ENCODE results near the gene KCNJ9. TPM values are rescaled to one million over a fixed set of nuclear protein-coding genes. Genes with fewer than 3 reads are reported as not detected.

KCNJ9 gene
- total and polyA plus RNA-seq, 10 of the 15 experiments (the other 5 are each of a cell fraction or from before 2014, with no cell fraction given), result 0.12 TPM; not detected in 9

DNA sequence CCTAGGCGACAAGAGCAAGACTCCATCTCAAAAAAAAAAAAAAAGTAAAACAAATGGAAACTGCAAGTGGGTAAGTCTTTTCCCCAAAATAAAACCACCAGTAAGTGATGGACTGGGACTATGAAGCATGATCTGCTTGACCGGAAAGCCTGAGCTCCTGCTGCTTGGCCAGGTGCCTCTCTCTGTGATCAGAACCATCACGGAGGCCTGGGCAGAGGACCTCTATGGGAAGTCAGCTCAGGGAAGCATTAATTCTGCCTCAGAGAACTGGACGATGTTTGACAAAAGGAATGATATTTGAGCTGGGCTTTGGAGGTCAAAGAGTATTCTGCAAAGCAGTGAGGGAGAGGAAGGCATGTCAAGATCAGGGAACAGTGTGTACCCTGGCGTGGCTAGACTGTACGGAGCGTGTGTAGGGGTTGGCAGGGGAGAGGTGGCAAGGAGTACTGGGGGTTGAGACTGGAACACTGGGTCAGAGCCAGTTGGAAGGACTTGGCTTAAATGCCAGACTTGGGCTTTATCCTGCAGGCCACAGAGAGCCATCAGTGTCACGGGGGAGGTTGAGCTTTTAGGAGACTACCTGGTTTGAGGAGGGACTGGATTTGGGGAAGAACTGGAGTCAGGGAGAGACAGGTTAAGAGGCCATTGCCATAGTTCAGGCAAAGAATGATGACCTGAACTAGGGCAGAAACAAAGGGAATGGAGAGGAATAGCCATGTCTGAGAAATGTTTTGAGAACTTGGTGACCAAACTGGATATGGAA, 50.6 kb downstream of the KCNJ9 start:
- CTCF ChIA-PET, result no interaction called here
- Histone ChIP-seq H3K9ac (ENCODE audit: control insufficient read depth, insufficient read depth, low read length) (no peak overlapping the region), H3K27ac (ENCODE audit: control insufficient read depth, insufficient read depth) (no peak overlapping the region), H2AFZ (ENCODE audit: control insufficient read depth, low read depth, low read length) (no peak overlapping the region), H3K79me2 (ENCODE audit: control insufficient read depth, insufficient read depth, low read length) (no peaks in the 10 kb centered on the region), H3K4me2 (ENCODE audit: control insufficient read depth, insufficient read depth) (no peak overlapping the region), H4K20me1 (ENCODE audit: control insufficient read depth, insufficient read depth) (no peaks in the 10 kb centered on the region), H3K4me1 (ENCODE audit: control insufficient read depth, insufficient read depth, low read length) (no peaks in the 10 kb centered on the region), H3K4me3 (no peak overlapping the region), H3K36me3 (ENCODE audit: control insufficient read depth in 2 of 2, insufficient read depth in 2 of 2, low read length in 1 of 2) (no peaks in the 10 kb centered on the region), H3K27me3 (replicated peaks in 1 of 2; ENCODE audit: control insufficient read depth in 2 of 2, insufficient read depth in 2 of 2, low read length in 1 of 2) (peaks cover 2 to 3% of the 10 kb centered on the region in 2 experiments; a peak in 2 of 4 replicates), H3K9me3 (replicated peaks; ENCODE audit: control insufficient read depth, insufficient read depth, low read length) (no peaks in the 10 kb centered on the region)
- in situ Hi-C loops (cut with MboI), result no loop called here
- no peak for ATAC-seq
- RAD21 ChIA-PET (ENCODE audit: unreplicated experiment), result no interaction called here
- TF ChIP-seq HDAC2 (IDR thresholded peaks at IDR 0.05) (no peak), ZNF217 (IDR thresholded peaks at IDR 0.05) (no peak), SMAD5 (IDR thresholded peaks at IDR 0.05; ENCODE audit: low read depth) (no peak), RAD21 (IDR thresholded peaks at IDR 0.05; ENCODE audit: insufficient read depth, low read depth, low read length) (no peak), SRF (IDR thresholded peaks at IDR 0.05; ENCODE audit: low read depth in 2 of 2, low read length in 2 of 2) (no peak), SMAD1 (IDR thresholded peaks at IDR 0.05; ENCODE audit: low read depth, partially characterized antibody) (no peak), SIX5 (IDR thresholded peaks at IDR 0.05; ENCODE audit: low read depth, low read length, severe bottlenecking) (no peak), NFYB (IDR thresholded peaks at IDR 0.05; ENCODE audit: insufficient read depth, low read depth, low read length) (no peak), NR2C1 (IDR thresholded peaks at IDR 0.05) (no peak), HDAC6 (IDR thresholded peaks at IDR 0.05; ENCODE audit: unreplicated experiment) (no peak), PAX8 (IDR thresholded peaks at IDR 0.05) (no peak), KDM1A (IDR thresholded peaks at IDR 0.05; ENCODE audit: borderline replicate concordance) (no peak), POLR2AphosphoS2 (IDR thresholded peaks at IDR 0.05; ENCODE audit: low read depth, low read length) (no peak), FOXK2 (IDR thresholded peaks at IDR 0.05) (no peak), ZSCAN29 (IDR thresholded peaks at IDR 0.05) (no peak), SREBF2 (IDR thresholded peaks at IDR 0.05; ENCODE audit: low read length) (no peak)
- TF ChIP-seq, protein P1, sequence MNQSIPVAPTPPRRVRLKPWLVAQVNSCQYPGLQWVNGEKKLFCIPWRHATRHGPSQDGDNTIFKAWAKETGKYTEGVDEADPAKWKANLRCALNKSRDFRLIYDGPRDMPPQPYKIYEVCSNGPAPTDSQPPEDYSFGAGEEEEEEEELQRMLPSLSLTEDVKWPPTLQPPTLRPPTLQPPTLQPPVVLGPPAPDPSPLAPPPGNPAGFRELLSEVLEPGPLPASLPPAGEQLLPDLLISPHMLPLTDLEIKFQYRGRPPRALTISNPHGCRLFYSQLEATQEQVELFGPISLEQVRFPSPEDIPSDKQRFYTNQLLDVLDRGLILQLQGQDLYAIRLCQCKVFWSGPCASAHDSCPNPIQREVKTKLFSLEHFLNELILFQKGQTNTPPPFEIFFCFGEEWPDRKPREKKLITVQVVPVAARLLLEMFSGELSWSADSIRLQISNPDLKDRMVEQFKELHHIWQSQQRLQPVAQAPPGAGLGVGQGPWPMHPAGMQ (IDR thresholded peaks at IDR 0.05; ENCODE audit: borderline replicate concordance), result no peak
- POLR2A ChIA-PET, result interaction anchor here (0.7 kb wide), 1 partner anchor 261 kb away, joined by 3 read pairs; no protein-coding TSS in a partner anchor
- no TSS peak for BruUV-seq (replicated peaks)
- 21% methylated on average over 7 of the region's 8 CpGs for WGBS (ENCODE audit: insufficient coverage, insufficient replicate concordance, low lambda C conversion rate, missing lambda C conversion rate)
- SMC1A ChIA-PET (ENCODE audit: uncharacterized antibody, unreplicated experiment), result interaction anchor here (1.1 kb wide), 1 partner anchor 125 kb away, joined by 3 read pairs; no protein-coding TSS in a partner anchor
- no peak for DNase-seq (ENCODE audit: low read depth, low spot score)
- no peak for FAIRE-seq
- intact Hi-C loops (cut with micrococcal nuclease; ENCODE audit: unreplicated experiment), result no loop called here
